Upper lobe of left lung (tissue), 4 donors: ENCODE data around the gene ANKAR.
"Not testable (repeated sequence)": the region's sequence is repeated elsewhere in the genome, so short reads cannot be mapped to it uniquely, and the experiment has no call there.

Source experiments
- EP300 ChIP-seq, 4 donors: sonication (generic); formaldehyde crosslinking; IDR thresholded peaks; one replicate each; pipeline ENCODE4 v1.5.1; 2017; ENCODE audit warnings: antibody characterized with exemption in 4 of 4, control low read depth in 2 of 4
- POLR2A ChIP-seq, 4 donors: fragments of 450-650 bp; IDR thresholded peaks; one replicate each; pipeline ENCODE4 v1.5.1; 2016 to 2017; ENCODE audit warnings: antibody characterized with exemption in 4 of 4, mild to moderate bottlenecking in 2 of 4
- POLR2AphosphoS5 ChIP-seq, 2 donors: sonication (generic); formaldehyde crosslinking; IDR thresholded peaks; one replicate each; pipeline ENCODE4 v1.5.1; 2017; ENCODE audit warnings: antibody characterized with exemption in 2 of 2
- TF ChIP-seq, protein P1 (sequence below), 6 experiments: fragments of 450-650 bp in 4 of 6; fragments of 200-600 bp in 2 of 6; sonication (generic) in 2 of 6; IDR thresholded peaks; one replicate each; pipeline ENCODE4 v1.5.1; 2016 to 2019; ENCODE audit warnings: antibody characterized with exemption in 6 of 6

DNA sequence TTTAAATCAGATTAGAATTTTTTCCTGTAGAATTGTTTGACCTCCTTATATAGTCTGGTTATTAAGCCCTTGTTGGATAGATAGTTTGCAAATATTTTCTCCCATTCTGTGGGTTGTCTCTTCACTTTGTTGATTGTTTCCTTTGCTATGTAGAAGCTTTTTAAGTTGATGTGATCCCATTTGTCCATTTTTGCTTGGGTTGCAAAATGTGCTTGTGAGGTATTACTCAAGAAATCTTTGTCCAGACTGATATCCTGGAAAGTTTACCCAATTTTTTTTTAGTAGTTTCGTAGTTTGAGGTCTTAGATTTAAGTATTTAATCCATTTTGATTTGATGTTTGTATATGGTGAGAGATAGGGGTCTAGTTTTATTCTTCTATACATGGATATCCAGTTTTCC lies 13.3 kb downstream of the ANKAR start:
- TF ChIP-seq, protein P1, sequence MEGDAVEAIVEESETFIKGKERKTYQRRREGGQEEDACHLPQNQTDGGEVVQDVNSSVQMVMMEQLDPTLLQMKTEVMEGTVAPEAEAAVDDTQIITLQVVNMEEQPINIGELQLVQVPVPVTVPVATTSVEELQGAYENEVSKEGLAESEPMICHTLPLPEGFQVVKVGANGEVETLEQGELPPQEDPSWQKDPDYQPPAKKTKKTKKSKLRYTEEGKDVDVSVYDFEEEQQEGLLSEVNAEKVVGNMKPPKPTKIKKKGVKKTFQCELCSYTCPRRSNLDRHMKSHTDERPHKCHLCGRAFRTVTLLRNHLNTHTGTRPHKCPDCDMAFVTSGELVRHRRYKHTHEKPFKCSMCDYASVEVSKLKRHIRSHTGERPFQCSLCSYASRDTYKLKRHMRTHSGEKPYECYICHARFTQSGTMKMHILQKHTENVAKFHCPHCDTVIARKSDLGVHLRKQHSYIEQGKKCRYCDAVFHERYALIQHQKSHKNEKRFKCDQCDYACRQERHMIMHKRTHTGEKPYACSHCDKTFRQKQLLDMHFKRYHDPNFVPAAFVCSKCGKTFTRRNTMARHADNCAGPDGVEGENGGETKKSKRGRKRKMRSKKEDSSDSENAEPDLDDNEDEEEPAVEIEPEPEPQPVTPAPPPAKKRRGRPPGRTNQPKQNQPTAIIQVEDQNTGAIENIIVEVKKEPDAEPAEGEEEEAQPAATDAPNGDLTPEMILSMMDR (IDR thresholded peaks at IDR 0.05), result not testable (repeated sequence)
- not testable (repeated sequence) for TF ChIP-seq POLR2AphosphoS5, POLR2A, EP300 (IDR thresholded peaks at IDR 0.05)
